HUES48 (cell line): ENCODE measurements around the gene ZNF823.
"Not testable (repeated sequence)": the region's sequence is repeated elsewhere in the genome, so short reads cannot be mapped to it uniquely, and the experiment has no call there.

Experiments used
- H3K27ac ChIP-seq: one replicate; pipeline ENCODE4 v1.7.0; 2013; ENCODE audit warnings: low read depth, low read length, inconsistent platforms
- H3K27me3 ChIP-seq: 2 replicates; pipeline ENCODE4 v1.6.1; 2013; ENCODE audit warnings: mild to moderate bottlenecking, low read length; ENCODE audit not compliant: control insufficient read depth, insufficient read depth
- H3K36me3 ChIP-seq: 2 replicates; pipeline ENCODE4 v1.6.1; 2013; ENCODE audit warnings: low read length; ENCODE audit not compliant: control insufficient read depth, insufficient read depth
- H3K4me1 ChIP-seq: 2 replicates; pipeline ENCODE4 v1.6.1; 2013; ENCODE audit warnings: mild to moderate bottlenecking, low read length; ENCODE audit not compliant: control insufficient read depth, insufficient read depth
- H3K4me3 ChIP-seq: 2 replicates; pipeline ENCODE4 v1.5.1; 2013; ENCODE audit warnings: mild to moderate bottlenecking, low read depth, low read length
- H3K9ac ChIP-seq: 2 replicates; pipeline ENCODE4 v1.6.1; 2013; ENCODE audit warnings: mild to moderate bottlenecking, low read depth, low read length, moderate library complexity
- H3K9me3 ChIP-seq: 2 replicates; pipeline ENCODE4 v1.6.1; 2013; ENCODE audit warnings: low read length; ENCODE audit not compliant: control insufficient read depth, insufficient read depth

The ZNF823 gene

DNA sequence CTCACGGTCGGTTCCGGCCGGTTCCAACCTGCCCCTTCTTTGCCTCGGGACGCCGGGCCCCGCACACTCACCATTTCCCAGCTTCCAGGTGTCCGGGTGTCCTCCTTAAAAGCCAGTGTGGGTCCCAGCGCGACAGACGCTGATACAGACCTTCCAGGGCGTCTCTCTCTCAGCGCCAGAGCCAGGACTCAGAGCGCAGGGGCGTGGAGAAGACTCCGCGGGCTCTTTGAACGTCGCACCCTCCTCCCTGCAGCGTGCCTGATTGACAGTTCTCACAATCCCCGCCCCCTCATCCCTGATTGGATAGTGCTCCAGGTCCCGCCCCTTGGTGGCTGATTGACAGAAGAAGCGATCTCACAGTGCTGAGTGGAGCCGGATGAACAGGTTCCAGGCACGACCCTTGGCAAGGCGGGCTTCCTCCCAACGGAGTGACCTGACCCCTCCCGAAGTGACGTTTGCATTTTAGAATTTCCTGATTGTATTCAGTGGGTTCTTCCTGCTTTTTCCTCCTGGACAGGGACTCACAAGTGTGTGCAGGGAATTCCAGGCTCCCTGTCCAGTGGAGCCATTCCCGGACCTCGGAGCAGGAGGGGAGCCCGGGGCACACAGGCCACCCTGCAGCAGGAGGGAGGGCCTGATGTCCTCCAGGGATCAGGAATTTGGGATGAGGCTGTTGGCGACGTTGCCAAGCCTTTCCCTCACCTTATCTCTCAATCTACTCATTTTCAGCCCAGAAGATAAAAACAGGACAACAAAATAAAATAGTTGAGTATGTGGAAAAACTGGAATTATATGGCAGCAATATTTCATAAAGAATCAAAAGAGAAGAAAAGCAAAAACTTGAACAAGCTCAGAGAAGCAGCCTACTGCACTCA is at the start of gene ZNF823:
Gene ZNF823, minus strand, starts transcription at position 201 of the 875 bp plus-strand sequence. Its CDS starts 127 bp downstream, at position 74.
- peak within 1 kb of the TSS; percentile 46; the same call in 1 of the 2 replicates for H3K9ac ChIP-seq
- H3K36me3 ChIP-seq = no peaks in the 10 kb centered on the region
- peak within 1 kb of the TSS; percentile 73 for H3K4me3 ChIP-seq
- no peaks in the 10 kb centered on the region for H3K9me3 ChIP-seq
- H3K27me3 ChIP-seq = peaks cover 25% of the 10 kb centered on the region
- H3K4me1 ChIP-seq = peaks cover 10% of the 10 kb centered on the region; the same call in 1 of the 2 replicates
- H3K27ac ChIP-seq = peak within 1 kb of the TSS; percentile 62

DNA sequence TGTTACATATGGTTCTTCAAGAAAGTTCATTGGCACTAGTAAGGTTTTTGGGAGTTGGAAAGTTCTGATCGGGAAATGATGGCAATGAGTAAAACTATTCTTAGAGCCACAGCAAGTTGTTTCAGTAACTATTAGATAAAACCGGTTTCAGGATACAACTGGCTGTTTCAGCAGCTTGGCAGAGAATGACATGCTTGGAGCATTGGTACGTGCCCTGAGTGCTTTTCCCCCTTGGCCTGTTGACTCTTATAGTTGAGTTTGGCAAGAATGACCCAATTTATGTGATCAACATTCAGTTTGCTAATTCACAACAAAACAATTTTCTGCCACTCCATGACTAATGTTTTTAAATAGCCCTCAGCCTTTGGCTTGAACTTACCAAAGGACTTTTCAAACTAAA is 48.8 kb upstream of the ZNF823 start:
- H3K4me1 ChIP-seq = no peaks in the 10 kb centered on the region
- no peak overlapping the region for H3K4me3 ChIP-seq
- peaks cover 43% of the 10 kb centered on the region for H3K9me3 ChIP-seq
- H3K36me3 ChIP-seq = no peaks in the 10 kb centered on the region
- no peak overlapping the region for H3K9ac ChIP-seq
- H3K27ac ChIP-seq = no peak overlapping the region
- no peaks in the 10 kb centered on the region for H3K27me3 ChIP-seq

DNA sequence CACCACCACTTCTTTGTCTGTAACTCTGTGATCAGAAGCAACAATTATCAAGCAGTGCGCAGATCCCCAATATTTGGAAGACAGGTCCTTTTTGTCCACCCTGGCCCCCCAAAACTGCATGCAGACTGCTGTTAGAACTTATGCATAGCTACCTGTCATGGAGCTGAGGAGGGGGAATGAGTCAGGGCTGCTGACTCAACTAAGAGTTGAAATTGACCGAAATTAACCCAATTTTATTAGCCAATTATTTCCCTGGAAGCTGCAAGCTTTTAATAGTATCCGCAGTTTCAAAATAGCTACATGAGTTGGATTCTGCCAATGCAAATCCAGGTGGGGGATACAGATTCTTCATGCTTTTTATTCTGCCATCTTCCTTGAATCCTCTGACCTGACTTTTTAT is 45.6 kb upstream of the ZNF823 start:
- H3K9me3 ChIP-seq = peaks cover 73% of the 10 kb centered on the region
- no peaks in the 10 kb centered on the region for H3K36me3 ChIP-seq
- H3K4me3 ChIP-seq = no peak overlapping the region

DNA sequence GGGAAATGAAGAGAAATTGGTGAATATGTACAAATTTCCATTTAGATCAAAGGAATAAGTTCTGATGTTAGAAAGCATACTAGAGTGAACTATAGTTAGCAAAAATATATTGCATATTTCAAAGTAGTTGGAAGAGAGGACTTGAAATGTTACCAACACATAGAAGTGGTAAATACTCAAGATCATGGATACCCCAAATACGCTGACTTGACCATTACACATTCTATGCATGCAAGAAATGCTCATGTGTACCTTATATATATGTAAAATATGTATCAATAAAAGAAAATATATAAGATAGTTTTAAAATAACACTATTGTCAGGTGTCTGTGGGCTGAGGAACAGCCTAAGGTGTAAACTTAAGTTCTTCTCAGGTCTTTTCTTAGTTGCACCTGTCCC is 45.0 kb upstream of the ZNF823 start:
- Histone ChIP-seq H3K36me3 (no peaks in the 10 kb centered on the region), H3K9me3 (peaks cover 78% of the 10 kb centered on the region), H3K27ac (no peak overlapping the region), H3K27me3 (no peaks in the 10 kb centered on the region), H3K4me1 (no peaks in the 10 kb centered on the region), H3K4me3 (no peak overlapping the region), H3K9ac (no peak overlapping the region)

More for the DNA sequence above, 45.6 kb upstream of the ZNF823 start:
- Histone ChIP-seq H3K27me3 (no peaks in the 10 kb centered on the region), H3K4me1 (no peaks in the 10 kb centered on the region), H3K9ac (no peak overlapping the region), H3K27ac (no peak overlapping the region)

DNA sequence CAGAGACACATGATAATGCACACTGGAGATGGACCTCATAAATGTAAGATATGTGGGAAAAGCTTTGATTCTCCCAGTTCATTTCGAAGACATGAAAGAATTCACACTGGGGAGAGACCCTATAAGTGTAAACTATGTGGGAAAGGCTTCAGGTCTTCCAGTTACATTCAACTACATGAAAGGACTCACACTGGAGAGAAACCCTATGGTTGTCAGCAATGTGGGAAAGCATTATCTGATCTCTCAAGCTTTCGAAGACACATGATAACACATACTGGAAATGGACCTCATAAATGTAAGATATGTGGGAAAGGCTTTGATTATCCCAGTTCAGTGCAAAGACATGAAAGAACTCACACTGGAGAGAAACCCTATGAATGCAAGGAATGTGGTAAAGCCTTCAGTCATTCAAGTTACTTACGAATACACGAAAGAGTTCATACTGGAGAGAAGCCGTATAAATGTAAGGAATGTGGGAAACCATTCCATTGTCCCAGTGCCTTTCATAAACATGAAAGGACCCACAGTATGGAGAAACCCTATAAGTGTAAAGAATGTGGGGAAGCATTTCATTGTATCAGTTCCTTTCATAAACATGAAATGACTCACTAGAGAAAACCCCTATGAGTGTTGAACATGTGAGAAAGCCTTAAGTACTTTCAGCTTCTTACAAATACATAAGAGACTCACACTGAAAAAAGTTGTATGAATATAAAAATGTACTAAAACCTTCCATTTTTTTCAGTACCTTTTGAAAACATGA is 42.7 kb upstream of the ZNF823 start:
- H3K4me3 ChIP-seq = no peak overlapping the region
- H3K27me3 ChIP-seq = no peaks in the 10 kb centered on the region
- no peaks in the 10 kb centered on the region for H3K36me3 ChIP-seq
- H3K9me3 ChIP-seq = peaks cover 75% of the 10 kb centered on the region
- H3K4me1 ChIP-seq = no peaks in the 10 kb centered on the region
- no peak overlapping the region for H3K27ac ChIP-seq
- no peak overlapping the region for H3K9ac ChIP-seq

DNA sequence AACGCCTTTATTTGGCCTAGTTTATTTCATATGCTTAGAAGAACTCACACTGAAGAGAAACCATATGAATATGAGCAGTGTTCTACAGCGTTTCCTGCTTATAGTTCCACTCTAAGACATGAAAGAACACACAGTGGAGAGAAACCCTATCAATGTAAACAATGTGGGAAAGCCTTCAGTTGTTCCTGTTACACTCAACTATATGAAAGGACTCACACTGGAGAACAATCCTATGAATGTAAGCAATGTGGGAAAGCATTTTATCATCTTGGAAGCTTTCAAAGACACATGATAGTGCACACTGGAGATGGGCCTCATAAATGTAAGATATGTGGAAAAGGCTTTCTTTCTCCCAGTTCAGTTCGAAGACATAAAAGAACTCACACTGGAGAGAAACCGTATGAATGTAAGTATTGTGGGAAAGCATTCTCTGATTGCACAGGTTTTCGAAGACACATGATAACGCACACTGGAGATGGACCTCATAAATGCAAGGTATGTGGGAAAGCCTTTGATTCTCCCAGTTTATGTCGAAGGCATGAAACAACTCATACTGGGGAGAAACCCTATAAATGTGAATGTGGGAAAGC is 41.8 kb upstream of the ZNF823 start:
- Histone ChIP-seq H3K9ac (no peak overlapping the region), H3K27ac (no peak overlapping the region), H3K4me3 (no peak overlapping the region), H3K27me3 (no peaks in the 10 kb centered on the region), H3K4me1 (no peaks in the 10 kb centered on the region), H3K36me3 (no peaks in the 10 kb centered on the region), H3K9me3 (peaks cover 83% of the 10 kb centered on the region)

DNA sequence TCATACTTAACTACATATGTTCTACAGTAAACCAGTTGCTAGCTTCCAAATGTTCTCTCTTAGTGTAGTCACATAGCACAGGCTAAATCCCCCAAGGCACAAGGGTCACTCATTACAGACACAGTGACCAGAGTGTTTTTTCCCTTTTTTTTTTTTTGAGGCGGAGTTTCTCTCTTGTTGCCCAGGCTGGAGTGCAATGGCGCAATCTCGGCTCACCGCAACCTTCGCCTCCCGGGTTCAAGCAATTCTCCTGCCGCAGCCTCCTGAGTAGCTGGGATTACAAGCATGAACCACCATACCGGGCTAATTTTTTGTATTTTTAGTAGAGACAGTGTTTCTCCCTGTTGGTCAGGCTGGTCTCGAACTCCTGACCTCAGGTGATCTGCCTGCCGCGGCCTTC is 37.9 kb upstream of the ZNF823 start:
- not testable (repeated sequence) for H3K9ac ChIP-seq, H3K4me1 ChIP-seq, H3K27ac ChIP-seq, H3K36me3 ChIP-seq, H3K4me3 ChIP-seq, H3K27me3 ChIP-seq
- H3K9me3 ChIP-seq = peaks cover 66% of the 10 kb centered on the region

DNA sequence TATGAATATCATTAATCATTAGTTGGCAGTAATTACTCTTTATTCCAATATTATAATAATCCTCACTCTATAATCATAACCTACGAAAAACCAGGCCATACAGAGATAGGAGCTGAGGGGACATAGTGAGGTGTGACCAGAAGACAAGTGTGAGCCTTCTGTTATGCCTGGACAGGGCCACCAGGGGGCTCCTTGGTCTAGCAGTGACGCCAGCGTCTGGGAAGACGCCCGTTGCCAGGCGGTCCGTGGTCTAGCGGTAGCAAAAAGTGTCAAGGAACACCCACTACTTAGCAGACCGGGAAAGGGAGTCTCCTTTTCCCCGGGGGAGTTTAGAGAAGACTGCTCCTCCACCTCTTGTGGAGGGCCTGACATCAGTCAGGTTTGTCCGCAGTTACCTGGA is 32.8 kb upstream of the ZNF823 start:
- peaks cover 21% of the 10 kb centered on the region for H3K27me3 ChIP-seq
- H3K9ac ChIP-seq, H3K36me3 ChIP-seq, H3K27ac ChIP-seq, H3K4me3 ChIP-seq, H3K4me1 ChIP-seq: not testable (repeated sequence)
- peaks cover 29% of the 10 kb centered on the region for H3K9me3 ChIP-seq

DNA sequence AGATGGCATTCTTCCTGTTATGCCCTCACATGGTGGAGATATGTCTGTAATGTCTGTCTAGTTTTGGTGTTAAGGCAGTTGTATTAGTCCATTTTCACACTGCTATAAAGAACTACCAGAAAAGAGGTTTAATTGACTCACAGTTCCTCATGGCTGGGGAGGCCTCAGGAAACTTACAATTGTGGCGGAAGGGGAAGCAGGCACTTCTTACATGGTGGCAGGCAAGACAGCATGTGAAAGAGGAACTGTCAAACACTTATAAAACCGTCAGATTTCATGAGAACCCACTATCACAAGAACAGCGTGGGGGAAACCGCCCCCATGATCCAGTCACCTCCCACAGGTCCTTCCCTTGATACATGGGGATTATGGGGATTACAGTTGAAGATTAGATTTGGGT is 31.2 kb upstream of the ZNF823 start:
- Histone ChIP-seq H3K27me3 (peaks cover 21% of the 10 kb centered on the region), H3K4me3 (no peak overlapping the region), H3K4me1 (no peaks in the 10 kb centered on the region)

DNA sequence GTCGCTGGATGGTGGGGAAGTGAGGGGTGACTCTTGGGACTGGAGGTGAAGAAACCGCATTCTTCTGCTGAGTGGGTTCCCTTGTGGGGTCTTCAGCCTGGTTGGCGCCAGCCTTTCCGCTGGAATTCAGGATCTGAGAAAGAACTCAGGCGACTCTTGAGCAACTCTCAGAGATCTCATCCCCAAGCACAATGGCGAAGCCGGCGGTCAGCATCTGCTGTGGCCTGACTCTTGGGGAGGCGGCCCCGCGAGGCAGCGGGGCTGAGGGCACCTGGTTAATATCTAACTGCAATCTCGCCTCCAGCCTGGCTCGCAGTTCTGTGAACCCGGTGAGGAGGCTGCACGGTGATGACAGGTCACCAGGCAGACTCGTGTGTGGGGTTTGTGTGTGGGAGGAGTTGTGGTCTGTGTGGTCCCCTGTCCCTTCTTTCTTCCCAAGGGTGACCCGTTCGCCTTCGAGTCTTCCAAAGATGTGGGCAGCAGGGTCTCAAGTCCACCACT is 28.9 kb upstream of the ZNF823 start:
- H3K27ac ChIP-seq = no peak overlapping the region
- H3K36me3 ChIP-seq = no peaks in the 10 kb centered on the region
- H3K4me1 ChIP-seq = no peaks in the 10 kb centered on the region
- peaks cover 18% of the 10 kb centered on the region for H3K9me3 ChIP-seq
- H3K27me3 ChIP-seq = peaks cover 21% of the 10 kb centered on the region
- H3K4me3 ChIP-seq = peak overlapping the region; percentile 72
- H3K9ac ChIP-seq = no peak overlapping the region

More for the DNA sequence above, 31.2 kb upstream of the ZNF823 start:
- Histone ChIP-seq H3K27ac (no peak overlapping the region), H3K9me3 (peaks cover 20% of the 10 kb centered on the region), H3K9ac (no peak overlapping the region), H3K36me3 (no peaks in the 10 kb centered on the region)
